Tibial nerve (tissue), 4 donors: ENCODE results near the gene PITRM1. TPM values are rescaled to one million over a fixed set of nuclear protein-coding genes. Genes with fewer than 3 reads are reported as not detected.

Experiments
- DNase-seq, 2 donors: peaks; one replicate each; pipeline ENCODE4 v3.0.0-alpha.2; 2019; ENCODE audit warnings: low spot score in 2 of 2
- H3K27ac ChIP-seq, 4 donors: fragments of 200-600 bp; sonication (generic) in 3 of 4; one replicate each; pipeline ENCODE4 v1.5.1; 2017 to 2019; ENCODE audit warnings: mild to moderate bottlenecking in 1 of 4
- H3K27me3 ChIP-seq, 2 donors: fragments of 200-600 bp; sonication (generic) in 1 of 2; one replicate each; pipeline versions ENCODE4 v1.5.1 to v1.6.0; 2017 to 2019
- H3K36me3 ChIP-seq, 3 donors: fragments of 200-600 bp; sonication (generic); one replicate each; pipeline ENCODE4 v1.5.1; 2018 to 2019
- H3K4me1 ChIP-seq, 4 donors: fragments of 200-600 bp; sonication (generic) in 3 of 4; one replicate each; pipeline ENCODE4 v1.5.1; 2017 to 2019
- H3K4me3 ChIP-seq, 4 donors: fragments of 200-600 bp; sonication (generic) in 3 of 4; one replicate each; pipeline ENCODE4 v1.5.1; 2017 to 2019; ENCODE audit warnings: mild to moderate bottlenecking in 1 of 4, moderate library complexity in 1 of 4
- H3K9me3 ChIP-seq, 4 donors: fragments of 200-600 bp; sonication (generic) in 3 of 4; one replicate each; pipeline ENCODE4 v1.5.1; 2017 to 2019
- EP300 ChIP-seq, 2 donors: sonication (generic); formaldehyde crosslinking; IDR thresholded peaks; one replicate each; pipeline ENCODE4 v1.6.1; 2017; ENCODE audit warnings: antibody characterized with exemption in 2 of 2, mild to moderate bottlenecking in 1 of 2
- POLR2A ChIP-seq, 2 donors: fragments of 450-650 bp; IDR thresholded peaks; one replicate each; pipeline ENCODE4 v1.6.1; 2017; ENCODE audit warnings: antibody characterized with exemption in 2 of 2, mild to moderate bottlenecking in 2 of 2, moderate library complexity in 2 of 2
- WGBS, 2 donors: methylation state at CpG; one replicate each; pipeline ENCODE4 v1.1.5; 2018; 5-methylcytosine and 5-hydroxymethylcytosine counted together
- total RNA-seq, 4 donors: library from RNA; depleted of rRNA; stranded (reverse); fragments of >200 nt; gene quantifications; one replicate each; pipeline ENCODE4 v1.1.0, GENCODE V29; 2016
- TF ChIP-seq, protein P1 (sequence below), 5 experiments: fragments of 200-600 bp in 3 of 5; fragments of 450-650 bp in 2 of 5; sonication (generic) in 3 of 5; IDR thresholded peaks; one replicate each; pipeline ENCODE4 v1.5.1; 2016 to 2019; ENCODE audit warnings: antibody characterized with exemption in 5 of 5, mild to moderate bottlenecking in 3 of 5, moderate library complexity in 2 of 5

The PITRM1 gene
- total RNA-seq, 4 donors from 2014 or later, result 55.5 to 83.7 (median 59.7) TPM

DNA sequence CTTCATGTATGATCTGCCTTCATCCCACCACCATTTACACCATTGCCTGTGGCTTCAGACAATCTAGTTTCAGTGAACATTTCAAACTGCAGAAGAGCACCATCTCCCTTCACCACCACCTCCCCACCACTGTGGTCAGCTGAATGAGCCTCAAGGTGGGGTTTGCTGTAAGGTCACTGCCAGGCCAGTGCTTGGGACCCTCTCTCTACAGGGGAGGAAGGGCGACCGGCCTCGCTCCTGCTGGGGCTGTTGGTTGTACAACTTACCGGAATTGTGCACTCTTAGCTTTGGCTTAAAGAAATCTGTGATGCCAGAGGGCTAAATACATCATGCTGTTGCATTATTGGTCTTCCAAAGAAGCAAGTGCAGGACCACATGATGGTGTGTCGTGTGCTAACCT, 78.6 kb downstream of the PITRM1 start:
- peaks cover 0 to 30% (median 10%) of the 10 kb centered on the region in 4 donors for H3K4me1 ChIP-seq
- H3K27me3 ChIP-seq, result no peaks in the 10 kb centered on the region
- no peak overlapping the region for H3K4me3 ChIP-seq
- no peaks in the 10 kb centered on the region for H3K36me3 ChIP-seq
- TF ChIP-seq POLR2A (IDR thresholded peaks at IDR 0.05) (no peak), EP300 (IDR thresholded peaks at IDR 0.05) (no peak)
- TF ChIP-seq, protein P1, sequence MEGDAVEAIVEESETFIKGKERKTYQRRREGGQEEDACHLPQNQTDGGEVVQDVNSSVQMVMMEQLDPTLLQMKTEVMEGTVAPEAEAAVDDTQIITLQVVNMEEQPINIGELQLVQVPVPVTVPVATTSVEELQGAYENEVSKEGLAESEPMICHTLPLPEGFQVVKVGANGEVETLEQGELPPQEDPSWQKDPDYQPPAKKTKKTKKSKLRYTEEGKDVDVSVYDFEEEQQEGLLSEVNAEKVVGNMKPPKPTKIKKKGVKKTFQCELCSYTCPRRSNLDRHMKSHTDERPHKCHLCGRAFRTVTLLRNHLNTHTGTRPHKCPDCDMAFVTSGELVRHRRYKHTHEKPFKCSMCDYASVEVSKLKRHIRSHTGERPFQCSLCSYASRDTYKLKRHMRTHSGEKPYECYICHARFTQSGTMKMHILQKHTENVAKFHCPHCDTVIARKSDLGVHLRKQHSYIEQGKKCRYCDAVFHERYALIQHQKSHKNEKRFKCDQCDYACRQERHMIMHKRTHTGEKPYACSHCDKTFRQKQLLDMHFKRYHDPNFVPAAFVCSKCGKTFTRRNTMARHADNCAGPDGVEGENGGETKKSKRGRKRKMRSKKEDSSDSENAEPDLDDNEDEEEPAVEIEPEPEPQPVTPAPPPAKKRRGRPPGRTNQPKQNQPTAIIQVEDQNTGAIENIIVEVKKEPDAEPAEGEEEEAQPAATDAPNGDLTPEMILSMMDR (IDR thresholded peaks at IDR 0.05), result no peak
- 92 to 99% methylated on average over 5 of the region's 5 CpGs for WGBS, 2 donors
- no peak for DNase-seq
- H3K27ac ChIP-seq, result no peak overlapping the region
- no peaks in the 10 kb centered on the region for H3K9me3 ChIP-seq

DNA sequence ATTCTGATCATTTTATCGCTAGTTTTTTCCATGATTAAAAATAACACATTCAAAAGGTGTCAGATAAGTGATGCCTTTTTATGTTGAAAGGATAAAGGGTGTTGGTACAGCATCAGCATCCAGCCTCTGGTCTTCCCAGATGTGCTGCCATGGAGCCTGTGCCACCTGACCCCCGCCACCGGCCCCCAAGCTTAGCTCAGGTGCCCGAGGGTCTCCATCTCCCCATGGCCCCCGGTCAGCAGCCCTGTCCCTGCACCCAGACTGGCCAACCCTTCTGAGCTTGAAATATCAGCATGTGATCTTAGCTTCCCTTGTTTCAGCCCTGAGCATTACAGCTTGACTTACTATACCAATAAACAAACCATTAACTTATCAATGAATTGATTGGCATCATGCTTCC, 80.7 kb downstream of the PITRM1 start:
- no peak for DNase-seq

DNA sequence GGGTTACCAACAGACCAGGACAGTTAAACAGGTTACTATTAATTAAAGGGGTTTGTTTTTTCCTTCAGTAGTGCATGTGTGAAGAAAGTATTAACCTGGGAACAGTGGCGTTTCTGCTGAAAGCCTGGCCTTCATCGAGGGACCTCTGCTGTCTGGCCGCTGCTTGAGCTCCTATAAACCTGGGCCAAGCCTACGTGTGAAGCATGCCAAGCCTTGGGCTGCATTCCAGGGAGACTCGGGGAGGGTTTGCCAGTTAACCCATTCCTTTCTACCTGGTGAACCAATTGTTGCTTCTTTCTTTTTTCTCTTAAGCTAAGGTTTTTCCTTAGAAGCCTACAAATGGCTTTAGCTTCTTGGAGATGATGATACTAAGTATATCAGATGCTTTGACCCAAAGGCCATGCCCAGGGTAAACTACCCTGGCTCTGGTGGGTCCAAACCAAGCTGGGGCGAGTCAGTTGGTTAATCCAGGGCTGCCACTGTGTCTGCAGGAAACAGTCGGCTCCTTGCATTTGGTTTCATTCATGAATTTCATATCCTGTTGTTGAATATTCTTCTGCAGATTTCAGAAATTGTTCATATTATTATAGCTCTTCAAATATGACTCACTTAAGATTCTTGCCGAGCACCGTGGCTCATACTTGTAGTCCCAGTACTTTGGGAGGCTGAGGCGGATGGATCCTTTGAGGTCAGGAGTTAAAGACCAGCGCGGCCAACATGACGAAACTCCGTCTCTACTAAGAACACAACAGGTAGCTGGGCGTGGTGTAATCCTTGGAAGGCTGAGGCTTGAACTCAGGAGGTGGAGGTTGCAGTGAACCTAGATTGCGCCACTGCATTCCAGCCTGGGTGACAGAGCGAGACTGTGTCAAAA, 81.4 kb downstream of the PITRM1 start:
- Histone ChIP-seq H3K36me3 (no peaks in the 10 kb centered on the region), H3K9me3 (no peaks in the 10 kb centered on the region), H3K27ac (no peak overlapping the region), H3K4me1 (peaks cover 0 to 30% (median 9%) of the 10 kb centered on the region in 4 donors), H3K4me3 (no peak overlapping the region), H3K27me3 (no peaks in the 10 kb centered on the region)
- DNase-seq, result no peak
- TF ChIP-seq, protein P1 (IDR thresholded peaks at IDR 0.05), result no peak
- TF ChIP-seq EP300 (IDR thresholded peaks at IDR 0.05) (no peak), POLR2A (IDR thresholded peaks at IDR 0.05) (no peak)
- WGBS, 2 donors, result 56 to 64% methylated on average over 17 of the region's 17 CpGs

More for the DNA sequence above, 80.7 kb downstream of the PITRM1 start:
- Histone ChIP-seq H3K4me3 (no peak overlapping the region), H3K27me3 (no peaks in the 10 kb centered on the region), H3K27ac (no peak overlapping the region), H3K4me1 (peaks cover 0 to 35% (median 10%) of the 10 kb centered on the region in 4 donors), H3K36me3 (no peaks in the 10 kb centered on the region), H3K9me3 (no peaks in the 10 kb centered on the region)
- TF ChIP-seq, protein P1 (IDR thresholded peaks at IDR 0.05), result no peak
- no peak for TF ChIP-seq EP300 (IDR thresholded peaks at IDR 0.05)
- TF ChIP-seq POLR2A (IDR thresholded peaks at IDR 0.05), result no peak
- WGBS, 2 donors, result 89 to 97% methylated on average over 5 of the region's 5 CpGs

DNA sequence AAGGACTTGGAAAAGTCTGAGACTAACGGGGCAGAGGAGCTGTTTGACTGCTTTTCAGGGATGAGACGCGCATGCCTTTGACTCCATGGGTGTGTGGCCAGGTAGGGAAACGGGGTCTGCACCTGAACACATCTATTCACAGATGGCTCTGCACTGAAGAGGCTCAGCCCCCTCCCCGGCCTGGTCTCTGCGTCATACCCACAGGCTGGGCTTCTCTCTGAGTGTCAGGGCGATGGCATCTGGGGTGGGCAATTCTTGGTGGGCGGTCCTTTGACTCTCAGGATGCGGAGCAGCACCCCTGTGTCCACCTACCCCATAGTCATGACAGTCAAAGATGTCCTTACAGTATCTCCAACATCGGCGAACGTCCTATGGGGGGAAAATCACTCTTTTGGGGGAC, 82.2 kb downstream of the PITRM1 start:
- H3K9me3 ChIP-seq, result no peaks in the 10 kb centered on the region
- WGBS, 2 donors, result 81 to 90% methylated on average over 12 of the region's 12 CpGs
- peaks cover 0 to 23% (median 4%) of the 10 kb centered on the region in 4 donors for H3K4me1 ChIP-seq
- no peak overlapping the region for H3K4me3 ChIP-seq
- TF ChIP-seq EP300 (IDR thresholded peaks at IDR 0.05) (no peak), POLR2A (IDR thresholded peaks at IDR 0.05) (no peak)
- TF ChIP-seq, protein P1 (IDR thresholded peaks at IDR 0.05), result no peak
- H3K27ac ChIP-seq, result no peak overlapping the region
- H3K27me3 ChIP-seq, result no peaks in the 10 kb centered on the region
- no peak for DNase-seq
- no peaks in the 10 kb centered on the region for H3K36me3 ChIP-seq

Other genes with a start within 250 kb of the PITRM1 start
- 10 to 100 TPM; 22.4 to 45.4 (median 29.1) TPM for gene PFKP, start 105.2 kb downstream of the PITRM1 start, total RNA-seq